ENCODE data around the gene SERPINB8.

The SERPINB8 gene

DNA sequence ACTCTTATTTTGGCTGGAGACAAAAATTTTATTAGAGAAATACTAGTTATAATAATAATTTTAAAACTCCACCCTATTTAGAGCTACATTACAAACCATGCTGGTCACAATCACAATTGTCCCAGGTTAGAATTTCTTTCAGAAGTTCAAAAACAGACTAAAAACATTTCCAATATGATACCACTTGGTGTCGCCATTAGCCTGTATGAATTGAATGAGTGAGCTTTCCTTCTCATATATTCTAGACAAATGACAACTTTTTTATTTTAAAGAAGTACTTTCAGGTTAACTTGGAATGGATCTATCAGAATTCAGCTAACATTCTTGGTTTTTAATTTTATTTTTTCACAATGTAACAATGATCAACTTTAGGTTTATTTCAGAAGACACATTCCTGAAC lies 48.0 kb downstream of the SERPINB8 start:
- DNase-seq (ENCODE audit: low spot score): peak; percentile 11

DNA sequence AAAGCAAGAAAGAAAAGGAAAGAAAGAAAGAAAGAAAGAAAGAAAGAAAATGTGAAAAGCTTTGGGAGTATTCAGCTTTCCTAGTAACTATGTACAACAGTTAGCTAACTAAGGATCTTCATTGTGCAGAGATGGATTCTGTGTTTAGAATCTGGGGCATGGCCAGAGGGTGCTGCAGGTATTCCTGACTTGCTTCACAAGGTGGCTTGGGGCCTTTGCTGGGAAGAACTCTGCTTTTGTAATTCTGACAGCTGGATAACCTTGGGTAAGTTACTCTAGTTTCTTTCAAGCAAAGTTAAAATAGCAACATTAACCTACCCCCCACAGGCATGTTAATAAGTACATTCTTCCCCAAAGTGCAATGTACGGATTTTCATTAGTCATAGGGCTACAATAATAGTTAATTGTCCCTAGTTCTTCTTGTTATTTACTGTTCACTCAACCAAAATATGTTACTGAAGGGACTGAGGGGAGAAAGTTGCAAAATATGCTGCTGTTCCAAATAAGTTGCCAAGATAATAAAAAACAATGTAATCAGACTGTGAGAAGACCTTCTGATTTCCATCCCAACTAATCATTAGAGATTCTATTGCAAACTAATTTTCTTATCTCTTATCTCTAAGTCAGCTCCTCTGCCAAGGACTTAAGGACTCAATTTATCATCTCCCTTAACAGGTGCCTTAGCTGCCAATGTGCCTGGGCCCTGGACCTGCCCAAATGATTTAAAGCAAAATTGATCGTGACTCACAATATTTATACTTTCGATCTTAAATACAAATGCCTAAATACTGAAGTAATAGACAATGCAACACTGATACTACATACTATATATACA lies 50.3 kb downstream of the SERPINB8 start:
- no peak for DNase-seq (ENCODE audit: low spot score)

DNA sequence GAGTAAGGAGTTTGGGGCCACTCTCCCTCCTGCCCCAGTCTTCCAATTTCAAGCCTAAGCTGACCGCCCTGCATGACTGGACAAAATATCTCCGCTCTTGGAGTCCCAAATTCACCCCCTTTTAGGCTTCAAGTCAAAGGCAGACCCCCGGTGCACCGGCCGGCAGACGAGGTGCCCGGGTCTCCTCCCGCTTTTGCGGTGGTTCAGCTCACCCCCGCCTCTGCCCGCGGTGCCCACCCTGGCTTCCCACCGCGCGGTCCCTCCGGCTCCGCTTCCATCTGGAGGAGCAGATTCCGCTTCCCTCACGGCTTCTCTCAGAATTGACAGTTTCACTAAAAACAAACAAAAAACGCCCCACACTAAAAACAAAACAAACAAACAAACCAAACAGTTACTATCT lies 56.5 kb downstream of the SERPINB8 start:
- DNase-seq (ENCODE audit: low spot score): no peak

DNA sequence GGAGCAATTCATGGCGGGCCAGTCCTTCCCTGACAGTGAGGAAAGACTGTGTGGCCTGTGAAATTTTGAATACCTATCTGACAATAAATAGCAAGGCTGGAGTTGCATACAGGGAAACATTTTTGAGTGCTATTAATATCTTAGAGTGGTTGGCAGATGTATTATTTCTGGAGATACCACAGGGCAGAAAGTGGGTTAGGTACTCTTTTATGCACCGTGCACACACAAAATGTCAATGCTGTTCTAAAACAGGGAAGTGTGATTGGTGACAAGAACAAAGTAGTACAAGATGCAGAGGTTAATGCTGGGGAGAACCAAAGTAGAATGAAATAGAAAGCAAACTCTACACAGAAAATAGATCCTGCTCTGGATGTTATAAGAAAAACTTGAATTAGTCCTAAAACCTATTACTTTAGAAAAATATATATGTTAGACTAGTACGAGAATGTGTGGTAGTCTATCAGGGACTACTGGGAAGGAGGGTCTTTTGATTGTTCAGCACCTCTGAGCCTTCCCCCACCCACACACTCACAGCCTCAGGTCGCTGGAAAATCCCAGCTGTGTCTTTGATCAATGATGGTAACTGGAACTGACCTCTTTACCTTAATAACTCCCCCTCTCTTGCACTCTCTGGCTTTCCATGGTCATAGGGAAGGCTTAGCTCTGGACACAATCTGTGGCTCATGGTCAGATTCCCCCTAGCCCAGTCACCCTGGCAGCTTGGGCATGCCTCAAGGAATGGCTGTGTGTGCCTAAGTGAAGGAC lies 58.2 kb downstream of the SERPINB8 start:
- DNase-seq (ENCODE audit: low spot score): no peak

DNA sequence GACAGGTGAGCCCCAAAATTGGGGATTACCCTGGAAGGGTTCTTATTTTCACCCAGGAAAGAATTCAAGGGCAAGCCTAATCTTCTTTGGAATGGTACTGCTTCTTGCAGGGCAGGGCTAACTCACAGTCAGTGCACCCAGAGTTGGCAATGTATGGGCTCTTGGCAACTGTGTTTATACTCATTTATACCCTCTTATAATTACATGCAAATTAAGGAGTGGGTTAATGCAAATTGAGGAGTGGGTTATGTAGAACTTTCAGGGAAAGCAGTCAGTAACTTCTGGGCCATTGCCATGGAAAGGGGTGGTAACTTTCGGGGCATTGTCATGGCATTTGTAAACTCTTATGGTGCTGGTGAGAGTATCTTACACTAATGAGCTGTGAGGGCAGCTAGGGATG lies 59.2 kb downstream of the SERPINB8 start:
- no peak for DNase-seq (ENCODE audit: low spot score)

DNA sequence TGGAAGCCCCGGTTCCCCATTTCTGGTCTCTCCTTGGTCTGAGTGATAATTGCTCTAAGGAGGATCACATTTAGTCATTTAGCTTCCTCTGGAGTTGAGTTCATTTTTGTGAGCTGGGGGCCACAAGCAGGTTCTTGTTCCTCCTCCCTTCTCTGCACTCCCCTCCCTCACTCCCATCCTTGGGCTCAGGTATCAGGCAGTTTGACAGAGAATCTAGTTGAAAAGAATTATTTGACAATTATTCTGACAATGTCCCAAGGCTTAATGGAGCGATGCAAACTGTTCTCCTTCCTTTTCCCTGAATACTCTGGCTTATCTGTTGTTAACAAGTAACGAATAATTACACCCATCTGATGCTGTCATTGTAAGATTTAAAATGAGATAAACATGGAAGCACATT lies 61.5 kb downstream of the SERPINB8 start:
- no peak for DNase-seq (ENCODE audit: low spot score)

DNA sequence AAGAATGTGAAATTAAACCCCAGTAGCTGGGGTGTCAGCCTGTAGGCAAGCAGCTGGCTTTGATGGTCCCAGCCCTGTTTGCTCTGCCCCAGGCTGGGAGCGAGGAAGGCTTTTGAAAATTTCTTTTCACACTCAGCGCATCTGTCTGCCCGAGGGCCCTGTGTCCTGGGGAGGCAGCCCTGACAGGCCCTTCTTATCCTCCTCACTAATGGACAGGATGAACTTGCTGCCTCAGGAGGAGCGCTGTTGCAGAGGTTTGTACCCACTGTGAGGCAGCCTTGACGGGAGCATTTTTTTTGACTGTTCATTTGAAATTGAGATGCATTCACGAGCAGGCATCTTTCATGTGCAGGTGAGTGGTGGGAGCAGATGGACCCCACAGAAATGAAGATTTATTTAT lies 62.4 kb downstream of the SERPINB8 start:
- DNase-seq (ENCODE audit: low spot score): no peak

DNA sequence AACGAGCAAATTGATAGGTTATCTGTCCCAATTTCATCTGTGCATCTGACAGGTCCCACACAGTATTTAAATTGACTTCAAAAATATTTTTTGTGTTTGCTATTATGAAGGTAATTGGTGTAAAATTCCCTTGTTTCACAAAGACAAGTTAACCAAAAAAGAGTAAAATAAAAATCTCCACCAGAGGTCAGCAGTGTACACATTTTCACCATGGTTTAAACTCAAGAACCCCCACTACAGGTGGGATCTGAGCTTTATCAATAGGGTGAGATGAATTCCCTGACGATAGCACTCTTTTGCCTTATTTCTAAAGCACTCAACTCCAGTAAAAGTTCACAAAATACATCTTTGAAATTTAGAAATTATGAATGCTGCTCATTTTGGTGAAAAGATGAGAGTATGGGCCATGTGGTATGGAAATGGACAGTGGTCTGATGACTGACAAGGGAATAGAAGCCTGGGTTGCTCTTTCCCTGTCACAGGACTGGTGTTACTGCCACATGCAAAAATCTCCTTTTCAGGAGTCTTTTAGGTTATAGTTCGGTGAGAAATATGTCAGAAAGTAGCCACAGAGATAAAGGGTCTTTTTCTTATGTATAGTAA lies 68.0 kb downstream of the SERPINB8 start:
- DNase-seq (ENCODE audit: low spot score): peak; percentile 22

Measured in AG08395 (cell line).